Sigmoid colon (tissue), 4 donors: ENCODE data around the gene MAST4.

Experiments
- EP300 ChIP-seq, 4 donors: sonication (generic); formaldehyde crosslinking; IDR thresholded peaks; one replicate each; pipeline ENCODE4 v1.6.1; 2017; ENCODE audit warnings: antibody characterized with exemption in 4 of 4
- POLR2A ChIP-seq, 2 donors: fragments of 450-650 bp; IDR thresholded peaks; one replicate each; pipeline ENCODE4 v1.6.1; 2016; ENCODE audit warnings: antibody characterized with exemption in 2 of 2, mild to moderate bottlenecking in 2 of 2, moderate library complexity in 2 of 2
- POLR2AphosphoS5 ChIP-seq, 4 donors: sonication (generic); formaldehyde crosslinking; IDR thresholded peaks; one replicate each; pipeline ENCODE4 v1.6.1; 2017; ENCODE audit warnings: antibody characterized with exemption in 4 of 4
- TF ChIP-seq, protein P1 (sequence below), 4 experiments: fragments of 450-650 bp in 3 of 4; fragments of 200-600 bp in 1 of 4; IDR thresholded peaks; one replicate each; pipeline ENCODE4 v1.5.1; 2016 to 2019; ENCODE audit warnings: antibody characterized with exemption in 4 of 4, mild to moderate bottlenecking in 3 of 4, moderate library complexity in 2 of 4

DNA sequence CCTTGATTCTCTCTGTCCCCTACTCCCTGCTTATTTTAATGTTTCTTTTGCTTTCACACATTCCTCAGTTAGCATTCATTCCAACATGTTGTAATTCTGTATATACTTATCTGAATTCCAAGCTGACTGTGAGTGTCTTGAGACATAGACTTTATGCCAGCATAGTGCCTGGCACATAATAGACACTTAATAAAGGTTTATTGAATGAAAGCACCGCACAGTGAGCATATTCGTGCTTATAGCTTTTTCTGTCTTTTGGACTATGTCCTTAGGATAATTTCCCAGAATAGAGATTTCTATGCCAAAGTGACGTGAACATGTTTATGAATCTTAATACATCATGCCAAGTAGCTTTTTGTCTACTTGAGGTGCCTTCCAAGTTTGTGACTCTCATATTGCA is 425.8 kb downstream of the MAST4 start:
- TF ChIP-seq, protein P1, sequence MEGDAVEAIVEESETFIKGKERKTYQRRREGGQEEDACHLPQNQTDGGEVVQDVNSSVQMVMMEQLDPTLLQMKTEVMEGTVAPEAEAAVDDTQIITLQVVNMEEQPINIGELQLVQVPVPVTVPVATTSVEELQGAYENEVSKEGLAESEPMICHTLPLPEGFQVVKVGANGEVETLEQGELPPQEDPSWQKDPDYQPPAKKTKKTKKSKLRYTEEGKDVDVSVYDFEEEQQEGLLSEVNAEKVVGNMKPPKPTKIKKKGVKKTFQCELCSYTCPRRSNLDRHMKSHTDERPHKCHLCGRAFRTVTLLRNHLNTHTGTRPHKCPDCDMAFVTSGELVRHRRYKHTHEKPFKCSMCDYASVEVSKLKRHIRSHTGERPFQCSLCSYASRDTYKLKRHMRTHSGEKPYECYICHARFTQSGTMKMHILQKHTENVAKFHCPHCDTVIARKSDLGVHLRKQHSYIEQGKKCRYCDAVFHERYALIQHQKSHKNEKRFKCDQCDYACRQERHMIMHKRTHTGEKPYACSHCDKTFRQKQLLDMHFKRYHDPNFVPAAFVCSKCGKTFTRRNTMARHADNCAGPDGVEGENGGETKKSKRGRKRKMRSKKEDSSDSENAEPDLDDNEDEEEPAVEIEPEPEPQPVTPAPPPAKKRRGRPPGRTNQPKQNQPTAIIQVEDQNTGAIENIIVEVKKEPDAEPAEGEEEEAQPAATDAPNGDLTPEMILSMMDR (IDR thresholded peaks at IDR 0.05): no peak
- TF ChIP-seq EP300 (IDR thresholded peaks at IDR 0.05): no peak
- no peak for TF ChIP-seq POLR2AphosphoS5 (IDR thresholded peaks at IDR 0.05)
- no peak for TF ChIP-seq POLR2A (IDR thresholded peaks at IDR 0.05)
